ENCODE results near the gene CRYAB.
"Not testable (repeated sequence)": the region's sequence is repeated elsewhere in the genome, so short reads cannot be mapped to it uniquely, and the experiment has no call there.

Gene CRYAB

DNA sequence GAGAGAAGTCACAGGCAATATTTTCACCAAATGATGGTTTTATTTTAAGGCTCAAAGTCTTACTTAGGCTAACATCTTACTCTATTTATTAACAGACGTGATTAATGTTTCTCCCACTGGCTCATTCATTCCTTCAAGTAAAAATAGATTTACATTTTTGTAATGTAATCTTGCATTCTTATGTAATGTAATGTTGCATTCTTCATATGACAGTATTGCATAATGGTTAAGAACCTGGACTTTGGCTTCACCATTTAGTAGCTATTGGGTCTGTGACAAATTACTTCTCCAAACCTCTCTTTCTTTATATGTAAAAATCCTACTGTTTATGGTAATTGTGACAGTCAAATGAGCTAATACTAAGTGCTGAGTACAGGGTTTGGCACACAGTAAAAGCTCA, 22.3 kb upstream of the CRYAB start:
- TF ChIP-seq, protein P1, sequence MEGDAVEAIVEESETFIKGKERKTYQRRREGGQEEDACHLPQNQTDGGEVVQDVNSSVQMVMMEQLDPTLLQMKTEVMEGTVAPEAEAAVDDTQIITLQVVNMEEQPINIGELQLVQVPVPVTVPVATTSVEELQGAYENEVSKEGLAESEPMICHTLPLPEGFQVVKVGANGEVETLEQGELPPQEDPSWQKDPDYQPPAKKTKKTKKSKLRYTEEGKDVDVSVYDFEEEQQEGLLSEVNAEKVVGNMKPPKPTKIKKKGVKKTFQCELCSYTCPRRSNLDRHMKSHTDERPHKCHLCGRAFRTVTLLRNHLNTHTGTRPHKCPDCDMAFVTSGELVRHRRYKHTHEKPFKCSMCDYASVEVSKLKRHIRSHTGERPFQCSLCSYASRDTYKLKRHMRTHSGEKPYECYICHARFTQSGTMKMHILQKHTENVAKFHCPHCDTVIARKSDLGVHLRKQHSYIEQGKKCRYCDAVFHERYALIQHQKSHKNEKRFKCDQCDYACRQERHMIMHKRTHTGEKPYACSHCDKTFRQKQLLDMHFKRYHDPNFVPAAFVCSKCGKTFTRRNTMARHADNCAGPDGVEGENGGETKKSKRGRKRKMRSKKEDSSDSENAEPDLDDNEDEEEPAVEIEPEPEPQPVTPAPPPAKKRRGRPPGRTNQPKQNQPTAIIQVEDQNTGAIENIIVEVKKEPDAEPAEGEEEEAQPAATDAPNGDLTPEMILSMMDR (IDR thresholded peaks at IDR 0.05; ENCODE audit: low read depth, low read length) = no peak
- TF ChIP-seq EZH2phosphoT487 (IDR thresholded peaks at IDR 0.05; ENCODE audit: low read depth) = no peak
- Histone ChIP-seq H3K9me3 (ENCODE audit: insufficient read depth, low read length) (no peaks in the 10 kb centered on the region), H3K4me1 (ENCODE audit: low read length) (peaks cover 32% of the 10 kb centered on the region), H3K27ac (ENCODE audit: low read length) (no peak overlapping the region), H3K4me2 (ENCODE audit: low read length) (no peak overlapping the region), H2AFZ (ENCODE audit: low read depth, low read length) (no peak overlapping the region), H3K9ac (ENCODE audit: low read length) (no peak overlapping the region), H4K20me1 (ENCODE audit: insufficient read depth, low read length) (no peaks in the 10 kb centered on the region), H3K36me3 (replicated peaks; ENCODE audit: low read depth, low read length) (no peaks in the 10 kb centered on the region), H3K4me3 (ENCODE audit: low read length) (no peak overlapping the region), H3K27me3 (ENCODE audit: low read depth, low read length) (no peaks in the 10 kb centered on the region), H3K79me2 (ENCODE audit: low read length) (peaks cover 10% of the 10 kb centered on the region; the same call in 1 of the 2 replicates)

DNA sequence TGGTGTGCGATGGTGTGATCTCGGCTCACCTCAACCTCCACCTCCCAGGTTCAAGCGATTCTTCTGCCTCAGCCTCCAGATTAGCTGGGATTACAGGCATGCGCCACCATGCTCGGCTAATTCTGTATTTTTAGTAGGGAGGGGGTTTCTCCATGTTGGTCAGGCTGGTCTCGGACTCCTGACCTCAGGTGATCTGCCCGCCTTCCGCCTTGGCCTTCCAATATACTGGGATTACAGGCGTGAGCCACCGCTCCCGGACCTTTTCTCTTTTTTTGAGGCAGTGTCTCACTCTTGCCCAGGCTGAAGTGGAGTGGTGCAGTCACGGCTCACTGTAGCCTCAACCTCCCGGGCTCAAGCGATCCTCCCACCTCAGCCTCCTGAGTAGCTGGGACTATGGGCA, 21.6 kb upstream of the CRYAB start:
- not testable (repeated sequence) for H3K27me3 ChIP-seq (ENCODE audit: low read depth, low read length); H2AFZ ChIP-seq (ENCODE audit: low read depth, low read length); H3K36me3 ChIP-seq (replicated peaks; ENCODE audit: low read depth, low read length); H3K27ac ChIP-seq (ENCODE audit: low read length); H3K4me3 ChIP-seq (ENCODE audit: low read length); H3K9ac ChIP-seq (ENCODE audit: low read length); H3K4me2 ChIP-seq (ENCODE audit: low read length); H3K9me3 ChIP-seq (ENCODE audit: insufficient read depth, low read length); H4K20me1 ChIP-seq (ENCODE audit: insufficient read depth, low read length)
- peaks cover 10% of the 10 kb centered on the region; the same call in 1 of the 2 replicates for H3K79me2 ChIP-seq (ENCODE audit: low read length)
- H3K4me1 ChIP-seq (ENCODE audit: low read length) = peaks cover 27% of the 10 kb centered on the region

DNA sequence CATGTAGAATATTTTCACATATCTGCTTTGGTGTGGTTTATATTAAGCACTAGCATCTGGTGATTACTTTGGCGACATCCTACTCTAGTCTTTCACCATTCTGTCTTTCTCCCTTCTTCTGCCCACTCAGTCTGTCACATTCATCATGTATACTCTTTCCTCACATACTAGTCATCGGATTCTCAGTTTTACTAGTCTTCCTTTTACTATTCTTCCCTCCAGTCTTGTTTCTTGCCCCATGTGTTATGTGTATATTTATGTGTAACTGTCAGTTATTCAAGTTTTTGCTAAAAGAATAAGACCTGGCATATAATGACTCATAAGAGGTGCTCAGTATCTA, 21.0 kb upstream of the CRYAB start:
- no peaks in the 10 kb centered on the region for H3K27me3 ChIP-seq (ENCODE audit: low read depth, low read length)
- no peak for TF ChIP-seq EZH2phosphoT487 (IDR thresholded peaks at IDR 0.05; ENCODE audit: low read depth)
- TF ChIP-seq, protein P1 (IDR thresholded peaks at IDR 0.05; ENCODE audit: low read depth, low read length) = no peak
- no peaks in the 10 kb centered on the region for H3K9me3 ChIP-seq (ENCODE audit: insufficient read depth, low read length)
- H4K20me1 ChIP-seq (ENCODE audit: insufficient read depth, low read length) = no peaks in the 10 kb centered on the region
- H3K9ac ChIP-seq (ENCODE audit: low read length) = no peak overlapping the region
- H3K36me3 ChIP-seq (replicated peaks; ENCODE audit: low read depth, low read length) = no peaks in the 10 kb centered on the region
- no peak overlapping the region for H2AFZ ChIP-seq (ENCODE audit: low read depth, low read length)
- H3K79me2 ChIP-seq (ENCODE audit: low read length) = peaks cover 5% of the 10 kb centered on the region; the same call in 1 of the 2 replicates
- H3K27ac ChIP-seq (ENCODE audit: low read length) = no peak overlapping the region
- no peak overlapping the region for H3K4me2 ChIP-seq (ENCODE audit: low read length)
- H3K4me3 ChIP-seq (ENCODE audit: low read length) = no peak overlapping the region
- H3K4me1 ChIP-seq (ENCODE audit: low read length) = peaks cover 21% of the 10 kb centered on the region

DNA sequence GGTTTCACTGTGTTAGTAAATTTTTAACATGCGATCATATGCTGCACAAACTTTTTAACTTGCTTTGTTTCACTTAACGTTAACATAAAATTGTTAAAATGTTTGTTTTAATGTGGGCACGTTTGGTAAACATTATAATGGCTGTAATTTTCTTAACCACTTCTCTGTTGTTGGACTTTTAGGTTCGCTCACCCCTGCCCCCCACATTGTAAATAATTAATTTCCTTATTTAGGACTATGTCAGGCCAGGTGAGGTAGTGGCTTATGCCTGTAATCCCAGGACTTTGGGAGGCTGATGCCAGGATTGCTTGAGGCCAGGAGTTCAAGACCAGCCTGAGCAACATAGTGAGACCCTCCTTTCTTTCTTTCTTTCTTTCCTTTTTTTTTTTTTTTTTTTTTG, 18.9 kb upstream of the CRYAB start:
- Histone ChIP-seq H2AFZ (ENCODE audit: low read depth, low read length) (no peak overlapping the region), H3K27ac (ENCODE audit: low read length) (no peak overlapping the region), H4K20me1 (ENCODE audit: insufficient read depth, low read length) (no peaks in the 10 kb centered on the region), H3K9me3 (ENCODE audit: insufficient read depth, low read length) (no peaks in the 10 kb centered on the region), H3K4me3 (ENCODE audit: low read length) (no peak overlapping the region), H3K4me2 (ENCODE audit: low read length) (peak overlapping the region; percentile 10), H3K36me3 (replicated peaks; ENCODE audit: low read depth, low read length) (no peaks in the 10 kb centered on the region), H3K9ac (ENCODE audit: low read length) (no peak overlapping the region), H3K4me1 (ENCODE audit: low read length) (peaks cover 14% of the 10 kb centered on the region), H3K79me2 (ENCODE audit: low read length) (no peaks in the 10 kb centered on the region), H3K27me3 (ENCODE audit: low read depth, low read length) (no peaks in the 10 kb centered on the region)
- TF ChIP-seq, protein P1 (IDR thresholded peaks at IDR 0.05; ENCODE audit: low read depth, low read length) = no peak
- no peak for TF ChIP-seq EZH2phosphoT487 (IDR thresholded peaks at IDR 0.05; ENCODE audit: low read depth)

Measured in OCI-LY3 (cell line).